Body of pancreas (tissue), 4 donors: Measurements from ENCODE around the gene DSCAM.

Source experiments
- POLR2A ChIP-seq, 3 donors: fragments of 450-650 bp; IDR thresholded peaks; one replicate each; pipeline ENCODE4 v1.6.1; 2016; ENCODE audit warnings: antibody characterized with exemption in 3 of 3, mild to moderate bottlenecking in 2 of 3
- TF ChIP-seq, protein P1 (sequence below), 7 experiments: fragments of 450-650 bp in 4 of 7; fragments of 200-600 bp in 3 of 7; sonication (generic) in 3 of 7; IDR thresholded peaks; one replicate each; pipeline ENCODE4 v1.5.1; 2016 to 2019; ENCODE audit warnings: antibody characterized with exemption in 7 of 7

- TF ChIP-seq, protein P1, sequence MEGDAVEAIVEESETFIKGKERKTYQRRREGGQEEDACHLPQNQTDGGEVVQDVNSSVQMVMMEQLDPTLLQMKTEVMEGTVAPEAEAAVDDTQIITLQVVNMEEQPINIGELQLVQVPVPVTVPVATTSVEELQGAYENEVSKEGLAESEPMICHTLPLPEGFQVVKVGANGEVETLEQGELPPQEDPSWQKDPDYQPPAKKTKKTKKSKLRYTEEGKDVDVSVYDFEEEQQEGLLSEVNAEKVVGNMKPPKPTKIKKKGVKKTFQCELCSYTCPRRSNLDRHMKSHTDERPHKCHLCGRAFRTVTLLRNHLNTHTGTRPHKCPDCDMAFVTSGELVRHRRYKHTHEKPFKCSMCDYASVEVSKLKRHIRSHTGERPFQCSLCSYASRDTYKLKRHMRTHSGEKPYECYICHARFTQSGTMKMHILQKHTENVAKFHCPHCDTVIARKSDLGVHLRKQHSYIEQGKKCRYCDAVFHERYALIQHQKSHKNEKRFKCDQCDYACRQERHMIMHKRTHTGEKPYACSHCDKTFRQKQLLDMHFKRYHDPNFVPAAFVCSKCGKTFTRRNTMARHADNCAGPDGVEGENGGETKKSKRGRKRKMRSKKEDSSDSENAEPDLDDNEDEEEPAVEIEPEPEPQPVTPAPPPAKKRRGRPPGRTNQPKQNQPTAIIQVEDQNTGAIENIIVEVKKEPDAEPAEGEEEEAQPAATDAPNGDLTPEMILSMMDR (IDR thresholded peaks at IDR 0.05) = no peak
- no peak for TF ChIP-seq POLR2A (IDR thresholded peaks at IDR 0.05)
Measured at GRCh38 chr21:40191196-40191595, 655.8 kb downstream of the DSCAM start.
